WERI-Rb-1 (cell line): ENCODE results near the gene FUT9.

ENCODE experiments used
- DNase-seq: peaks from one replicate; pipeline ENCODE4 v3.0.0-alpha.2; 2020
- H3K27ac ChIP-seq: fragments of 250-450 bp; sonication (Bioruptor Pico); 2 replicates; pipeline ENCODE4 v1.5.1; 2020; ENCODE audit warnings: mild to moderate bottlenecking, moderate library complexity
- H3K27me3 ChIP-seq: fragments of 250-450 bp; sonication (Bioruptor Pico); 2 replicates; pipeline ENCODE4 v1.5.1; 2021; ENCODE audit warnings: mild to moderate bottlenecking, low read depth, moderate library complexity; ENCODE audit not compliant: insufficient read depth, severe bottlenecking
- H3K36me3 ChIP-seq: fragments of 250-450 bp; sonication (Bioruptor Pico); 2 replicates; pipeline ENCODE4 v1.5.1; 2020; ENCODE audit warnings: mild to moderate bottlenecking, moderate library complexity
- H3K4me3 ChIP-seq: 2 replicates; pipeline ENCODE4 v1.5.1; 2011; ENCODE audit warnings: low read depth, mild to moderate bottlenecking, control low read depth, low read length
- H3K9me3 ChIP-seq: fragments of 250-450 bp; sonication (Bioruptor Pico); 2 replicates; pipeline ENCODE4 v1.5.1; 2021; ENCODE audit warnings: mild to moderate bottlenecking, moderate library complexity; ENCODE audit not compliant: severe bottlenecking
- TF ChIP-seq, protein P1 (sequence below): IDR thresholded peaks from 2 replicates; pipeline ENCODE4 v1.5.1; 2011; ENCODE audit warnings: low read depth, mild to moderate bottlenecking, control low read depth, inconsistent platforms, low read length

FUT9 gene

DNA sequence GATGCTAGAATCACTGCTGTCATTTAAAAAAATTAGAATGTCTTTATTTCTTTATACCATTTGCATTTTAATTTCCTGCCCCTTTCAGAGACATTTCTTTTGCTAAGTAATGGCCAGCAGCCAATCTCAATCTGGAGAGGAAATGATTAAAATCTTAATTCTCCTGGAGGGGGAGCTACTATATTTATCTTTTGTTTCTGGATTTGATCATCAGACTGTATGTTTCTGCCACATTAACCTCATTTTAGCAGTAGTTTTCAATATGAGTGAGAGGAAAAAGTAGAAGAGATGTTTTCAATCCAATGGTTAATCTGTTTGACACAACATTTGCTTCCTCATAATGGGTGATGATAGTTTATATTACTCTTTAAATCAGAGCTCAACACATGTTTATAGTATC lies 138.0 kb downstream of the FUT9 start:
- Histone ChIP-seq H3K27ac (no peak overlapping the region), H3K9me3 (no peaks in the 10 kb centered on the region), H3K27me3 (no peaks in the 10 kb centered on the region), H3K4me3 (no peak overlapping the region), H3K36me3 (no peaks in the 10 kb centered on the region)
- TF ChIP-seq, protein P1, sequence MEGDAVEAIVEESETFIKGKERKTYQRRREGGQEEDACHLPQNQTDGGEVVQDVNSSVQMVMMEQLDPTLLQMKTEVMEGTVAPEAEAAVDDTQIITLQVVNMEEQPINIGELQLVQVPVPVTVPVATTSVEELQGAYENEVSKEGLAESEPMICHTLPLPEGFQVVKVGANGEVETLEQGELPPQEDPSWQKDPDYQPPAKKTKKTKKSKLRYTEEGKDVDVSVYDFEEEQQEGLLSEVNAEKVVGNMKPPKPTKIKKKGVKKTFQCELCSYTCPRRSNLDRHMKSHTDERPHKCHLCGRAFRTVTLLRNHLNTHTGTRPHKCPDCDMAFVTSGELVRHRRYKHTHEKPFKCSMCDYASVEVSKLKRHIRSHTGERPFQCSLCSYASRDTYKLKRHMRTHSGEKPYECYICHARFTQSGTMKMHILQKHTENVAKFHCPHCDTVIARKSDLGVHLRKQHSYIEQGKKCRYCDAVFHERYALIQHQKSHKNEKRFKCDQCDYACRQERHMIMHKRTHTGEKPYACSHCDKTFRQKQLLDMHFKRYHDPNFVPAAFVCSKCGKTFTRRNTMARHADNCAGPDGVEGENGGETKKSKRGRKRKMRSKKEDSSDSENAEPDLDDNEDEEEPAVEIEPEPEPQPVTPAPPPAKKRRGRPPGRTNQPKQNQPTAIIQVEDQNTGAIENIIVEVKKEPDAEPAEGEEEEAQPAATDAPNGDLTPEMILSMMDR = no peak
- DNase-seq = no peak

DNA sequence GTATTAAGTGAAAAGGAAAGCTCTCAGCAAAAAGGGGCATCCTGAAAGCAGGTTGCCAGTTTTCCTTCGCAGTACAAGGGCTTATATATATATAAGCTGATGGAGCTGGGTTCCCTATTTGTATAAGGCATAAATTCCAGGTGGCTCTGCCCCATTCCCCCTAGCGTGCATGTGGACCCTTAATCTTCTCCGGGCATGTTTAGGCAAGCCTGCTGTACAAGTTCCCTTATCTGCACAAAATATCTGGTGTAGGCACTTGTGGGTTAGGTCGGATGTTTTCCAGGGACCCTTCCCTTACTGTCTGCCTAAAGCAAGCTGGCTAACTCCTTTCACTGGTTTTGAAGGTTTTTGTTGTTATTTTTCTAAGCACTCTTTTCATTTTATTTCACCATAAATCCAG lies 140.7 kb downstream of the FUT9 start:
- Histone ChIP-seq H3K27me3 (no peaks in the 10 kb centered on the region), H3K9me3 (no peaks in the 10 kb centered on the region), H3K27ac (peak overlapping the region; percentile 42), H3K4me3 (no peak overlapping the region), H3K36me3 (no peaks in the 10 kb centered on the region)
- peak; percentile 27 for DNase-seq
- TF ChIP-seq, protein P1 = no peak

DNA sequence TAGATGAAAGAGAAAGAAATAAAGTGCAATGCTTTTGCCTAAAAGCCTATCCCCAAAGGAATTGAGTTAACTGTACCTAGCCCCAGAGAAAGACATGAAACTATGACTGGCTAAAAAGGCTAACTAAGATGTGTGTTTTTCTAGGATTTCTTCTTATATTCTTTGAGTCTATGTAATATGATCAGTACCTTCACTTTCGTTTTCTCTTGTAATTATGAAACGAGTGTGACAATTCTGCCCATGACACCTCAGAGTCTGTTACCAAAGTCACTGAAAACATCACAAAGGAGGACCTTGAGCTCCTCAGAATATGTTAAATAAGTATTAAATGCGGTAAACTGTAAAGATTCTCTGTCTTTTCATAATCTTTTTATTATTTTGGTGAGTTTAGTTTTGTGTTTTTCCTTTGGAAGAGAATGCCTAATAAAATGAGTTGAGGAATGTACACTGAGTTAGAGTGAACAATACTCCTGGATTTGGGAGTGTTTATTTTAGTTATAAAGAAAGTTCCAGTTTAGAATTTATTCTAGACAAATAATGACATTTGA lies 141.3 kb downstream of the FUT9 start:
- TF ChIP-seq, protein P1 = no peak
- Histone ChIP-seq H3K27me3 (no peaks in the 10 kb centered on the region), H3K9me3 (no peaks in the 10 kb centered on the region), H3K36me3 (no peaks in the 10 kb centered on the region), H3K27ac (peak overlapping the region; percentile 42), H3K4me3 (no peak overlapping the region)
- DNase-seq = no peak

DNA sequence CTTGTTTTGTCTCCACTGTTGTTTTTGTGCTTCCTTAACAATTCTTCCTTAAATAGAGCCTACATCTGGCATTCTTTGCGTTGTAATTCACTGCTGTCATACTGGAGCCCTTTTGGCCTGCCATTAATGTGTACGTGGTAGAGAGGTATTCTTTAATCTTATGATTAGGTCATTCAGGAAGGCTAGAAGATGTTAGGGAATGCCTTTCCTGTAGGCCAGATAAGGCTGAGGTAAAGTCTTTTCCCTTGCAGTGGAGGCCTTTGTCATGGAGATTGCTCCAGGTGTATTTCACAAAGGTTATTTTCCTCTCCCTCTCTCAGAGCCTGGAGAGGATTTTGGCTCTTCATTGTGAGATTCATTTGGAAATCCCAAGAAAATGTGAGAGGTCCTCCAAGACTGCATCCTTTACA lies 146.9 kb downstream of the FUT9 start:
- TF ChIP-seq, protein P1 = no peak
- no peak for DNase-seq
- H3K4me3 ChIP-seq = no peak overlapping the region
- H3K9me3 ChIP-seq = no peaks in the 10 kb centered on the region
- H3K36me3 ChIP-seq = no peaks in the 10 kb centered on the region
- H3K27me3 ChIP-seq = no peaks in the 10 kb centered on the region
- no peak overlapping the region for H3K27ac ChIP-seq

DNA sequence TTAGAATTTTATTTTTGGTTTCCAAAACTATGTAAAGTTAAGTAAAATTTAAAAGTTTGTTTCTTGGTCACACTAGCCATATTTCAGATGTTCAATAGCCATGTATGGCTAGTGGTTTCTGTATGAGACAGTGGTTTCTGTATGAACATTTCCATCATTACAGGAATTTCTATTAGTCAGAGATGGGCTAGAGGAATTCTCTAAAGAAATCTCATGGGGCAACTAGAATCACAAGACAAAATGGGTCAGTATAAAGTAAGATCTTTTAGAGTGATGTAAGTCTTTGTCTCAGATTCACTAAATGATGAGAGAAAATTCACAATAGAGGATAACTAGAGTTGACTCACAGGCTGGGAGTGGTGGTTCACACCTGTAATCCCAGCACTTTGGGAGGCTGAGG lies 149.0 kb downstream of the FUT9 start:
- no peak for DNase-seq
- Histone ChIP-seq H3K4me3 (no peak overlapping the region), H3K9me3 (no peaks in the 10 kb centered on the region)

More for the DNA sequence above, 149.0 kb downstream of the FUT9 start:
- no peaks in the 10 kb centered on the region for H3K36me3 ChIP-seq
- no peak overlapping the region for H3K27ac ChIP-seq
- no peaks in the 10 kb centered on the region for H3K27me3 ChIP-seq
- TF ChIP-seq, protein P1 = no peak
